ENCODE data around the gene DBH. TPM values are rescaled to one million over a fixed set of nuclear protein-coding genes. Genes with fewer than 3 reads are reported as not detected.

DBH gene
- total and polyA plus RNA-seq, 8 donors: 0.08 to 0.09 TPM; not detected in 6

GRCh38 chr9:133680976-133681657, 45.0 kb downstream of the DBH start:
- WGBS, 2 donors: 86 to 92% methylated on average over 20 of the region's 20 CpGs
- DNase-seq: peak in 2 of 6 donors; percentile 14 to 51
- TF ChIP-seq CTCF (IDR thresholded peaks at IDR 0.05): no peak
- no peak overlapping the region for H3K4me3 ChIP-seq
- H3K4me1 ChIP-seq: no peaks in the 10 kb centered on the region
- no peak overlapping the region for H3K27ac ChIP-seq
- ATAC-seq: no peak
- intact Hi-C loops (cut with DNase I): no loop called here
- no peaks in the 10 kb centered on the region for H3K36me3 ChIP-seq
- no peaks in the 10 kb centered on the region for H3K27me3 ChIP-seq
- no peak for FAIRE-seq
- H3K9me3 ChIP-seq: no peaks in the 10 kb centered on the region

GRCh38 chr9:133681658-133682306, 45.6 kb downstream of the DBH start:
- WGBS, 2 donors: 91 to 96% methylated on average over 35 of the region's 35 CpGs
- Histone ChIP-seq H3K4me3 (no peak overlapping the region), H3K27ac (no peak overlapping the region), H3K27me3 (no peaks in the 10 kb centered on the region), H3K36me3 (no peaks in the 10 kb centered on the region), H3K4me1 (no peaks in the 10 kb centered on the region), H3K9me3 (no peaks in the 10 kb centered on the region)
- no peak for TF ChIP-seq CTCF (IDR thresholded peaks at IDR 0.05)
- intact Hi-C loops (cut with DNase I): no loop called here
- DNase-seq (peak in 1 of 6 donors; percentile 22), FAIRE-seq (no peak), ATAC-seq (no peak)

GRCh38 chr9:133682818-133683585, 46.8 kb downstream of the DBH start:
- no peak for FAIRE-seq
- Histone ChIP-seq H3K4me3 (no peak overlapping the region), H3K36me3 (no peaks in the 10 kb centered on the region), H3K9me3 (no peaks in the 10 kb centered on the region), H3K27ac (peak overlapping the region in 1 of 4 donors; percentile 41), H3K27me3 (no peaks in the 10 kb centered on the region), H3K4me1 (no peaks in the 10 kb centered on the region)
- intact Hi-C loops (cut with DNase I): no loop called here
- WGBS, 2 donors: 84 to 86% methylated on average over 17 to 20 of the region's 20 CpGs
- no peak for ATAC-seq
- TF ChIP-seq CTCF (IDR thresholded peaks at IDR 0.05): no peak
- peak in 2 of 6 donors; percentile 29 to 49 for DNase-seq

- no peak for TF ChIP-seq CTCF (IDR thresholded peaks at IDR 0.05)
- FAIRE-seq (no peak), DNase-seq (peak in 3 of 6 donors; percentile 17 to 35 (median 24)), ATAC-seq (peak in 3 of 4 donors; percentile 29 to 68 (median 34))
- Histone ChIP-seq H3K4me3 (no peak overlapping the region), H3K27me3 (no peaks in the 10 kb centered on the region), H3K9me3 (no peaks in the 10 kb centered on the region), H3K36me3 (no peaks in the 10 kb centered on the region), H3K4me1 (no peaks in the 10 kb centered on the region), H3K27ac (peak overlapping the region in 1 of 4 donors; percentile 41)
- 72 to 77% methylated on average over 19 of the region's 19 CpGs for WGBS, 2 donors
- intact Hi-C loops (cut with DNase I): no loop called here
Measured at GRCh38 chr9:133683586-133684120, 47.5 kb downstream of the DBH start.
